Kidney capillary endothelial cell (primary cell): Measurements from ENCODE around the gene KRTAP5-10.
"Not testable (repeated sequence)": the region's sequence is repeated elsewhere in the genome, so short reads cannot be mapped to it uniquely, and the experiment has no call there.

Experiments used
- DNase-seq: peaks from one replicate; pipeline ENCODE4 v3.0.0-alpha.2; 2018; ENCODE audit warnings: low spot score

KRTAP5-10 gene

DNA sequence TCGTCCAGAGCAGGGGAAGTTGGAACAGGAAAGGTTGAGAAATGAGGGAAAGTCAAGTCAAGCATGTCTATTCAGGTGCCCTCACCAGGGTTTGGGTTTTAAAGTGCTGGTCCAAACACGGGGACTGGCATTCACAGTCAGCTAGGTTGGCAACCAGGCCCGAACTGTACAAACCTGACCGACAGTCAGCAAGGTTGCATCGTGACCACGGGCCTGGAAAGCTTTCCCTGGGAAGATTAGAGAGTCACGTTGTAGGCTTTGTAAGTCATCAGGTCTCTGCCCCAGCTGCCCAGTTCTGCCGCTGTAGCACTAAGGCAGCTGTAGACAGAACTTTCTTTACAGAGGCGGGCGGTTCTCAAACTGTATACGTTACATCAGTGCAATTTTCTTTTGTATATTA, 7.4 kb downstream of the KRTAP5-10 start:
- no peak for DNase-seq

DNA sequence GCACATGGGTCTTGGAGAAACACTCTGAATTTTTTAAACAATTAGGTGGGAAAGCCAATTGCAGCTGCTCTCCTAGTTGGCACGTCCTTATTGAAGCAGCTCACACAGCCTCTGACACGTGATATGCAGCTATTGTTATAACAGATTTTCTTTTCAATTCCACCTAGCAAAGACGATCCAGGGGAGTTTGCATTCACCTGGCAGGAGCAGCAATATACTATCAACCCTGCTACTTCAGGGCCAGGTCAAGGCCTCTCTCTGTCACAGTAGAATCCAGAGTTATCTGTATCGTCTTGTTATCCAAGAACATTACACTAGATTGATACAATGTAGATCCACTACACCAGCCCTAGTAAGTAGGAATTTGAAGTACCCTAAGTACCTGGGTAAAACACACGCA, 9.1 kb downstream of the KRTAP5-10 start:
- no peak for DNase-seq

DNA sequence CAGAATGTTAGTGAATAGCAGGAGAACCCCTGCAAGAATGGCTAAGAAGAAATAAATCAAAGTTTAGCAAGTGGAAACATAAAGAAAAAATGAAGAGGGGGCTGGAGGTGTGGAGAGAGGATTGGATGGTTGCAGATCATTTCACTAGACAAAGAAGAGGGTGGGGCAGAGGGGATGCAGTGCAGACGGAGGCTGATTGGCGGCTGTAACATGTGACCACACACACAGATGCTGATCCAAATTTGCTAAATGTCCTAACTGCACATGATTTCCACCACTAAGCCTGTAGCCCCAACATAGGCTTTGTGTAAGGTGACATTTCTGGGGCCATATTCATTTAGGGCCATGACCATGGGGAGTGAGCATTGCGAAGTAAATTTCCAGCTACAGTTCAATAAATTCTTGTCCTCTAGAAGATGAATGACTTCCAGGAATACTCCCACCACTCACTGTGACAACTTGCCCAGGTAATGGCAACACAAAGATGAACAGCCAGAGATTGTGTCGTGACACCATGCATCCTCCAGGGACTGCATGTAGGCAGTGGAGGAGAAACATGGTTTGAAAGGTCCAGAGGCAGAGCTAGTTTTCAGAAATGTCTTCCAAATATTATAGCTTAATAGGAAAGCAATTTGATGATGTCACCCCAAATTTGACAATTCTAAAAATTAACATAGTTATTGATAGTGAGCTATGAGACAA, 10.5 kb downstream of the KRTAP5-10 start:
- DNase-seq, result no peak

DNA sequence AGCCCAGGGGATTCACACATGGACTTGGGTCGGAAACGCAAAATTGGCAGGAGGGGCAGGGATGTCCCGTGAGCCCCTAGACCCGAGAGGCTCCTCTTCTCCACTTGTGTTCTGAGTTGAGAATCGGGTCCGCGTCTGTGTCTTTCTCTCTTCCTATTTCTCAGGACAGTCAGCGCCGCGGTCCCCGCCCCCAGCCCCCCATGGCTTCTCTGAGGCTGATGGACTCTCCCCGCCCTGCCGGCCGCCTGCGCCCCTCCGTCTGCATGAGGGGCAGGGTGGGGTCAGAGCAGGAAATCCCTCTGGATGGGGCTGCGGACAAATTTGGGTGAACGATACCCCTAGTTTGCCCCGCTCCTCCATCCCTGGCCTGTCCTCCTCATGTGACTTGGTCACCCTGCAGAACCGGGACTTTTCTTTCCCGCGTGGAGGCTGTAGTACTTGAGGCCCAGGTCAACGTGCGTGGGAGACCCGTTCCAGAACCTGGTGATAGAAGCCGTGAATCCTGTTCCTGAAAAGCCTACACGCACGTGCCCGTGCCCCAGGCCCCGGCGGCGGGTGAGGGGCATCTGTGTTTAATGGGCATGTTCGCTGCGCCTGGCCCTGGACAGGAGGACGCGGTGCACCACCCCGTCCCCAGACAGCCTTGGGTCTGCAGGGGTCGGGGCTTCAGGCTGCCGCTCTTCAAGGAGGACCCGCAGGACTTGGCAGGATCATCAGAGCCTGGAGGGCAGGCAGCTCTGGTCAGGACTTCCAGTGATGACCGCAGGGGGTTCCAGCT, 11.5 kb downstream of the KRTAP5-10 start:
- not testable (repeated sequence) for DNase-seq

DNA sequence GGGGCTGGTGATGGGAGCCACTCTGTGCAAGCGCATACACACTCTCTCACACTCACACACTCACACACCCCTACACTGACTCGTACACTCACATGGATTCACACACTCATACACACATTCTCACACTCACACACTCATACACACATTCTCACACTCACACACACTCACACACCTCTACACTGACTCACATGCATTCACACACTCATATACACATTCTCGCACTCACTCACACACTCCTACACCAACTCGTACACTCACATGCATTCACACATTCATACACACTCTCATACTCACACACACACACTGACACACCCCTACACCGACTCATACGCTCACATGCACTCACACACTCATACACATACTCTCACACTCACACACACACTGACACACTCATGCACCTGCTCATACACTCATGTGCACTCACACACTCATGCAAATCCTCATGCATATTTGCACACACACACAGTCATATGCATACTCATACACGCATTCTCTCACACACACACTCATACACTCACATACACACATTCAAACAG, 12.2 kb downstream of the KRTAP5-10 start:
- no peak for DNase-seq

DNA sequence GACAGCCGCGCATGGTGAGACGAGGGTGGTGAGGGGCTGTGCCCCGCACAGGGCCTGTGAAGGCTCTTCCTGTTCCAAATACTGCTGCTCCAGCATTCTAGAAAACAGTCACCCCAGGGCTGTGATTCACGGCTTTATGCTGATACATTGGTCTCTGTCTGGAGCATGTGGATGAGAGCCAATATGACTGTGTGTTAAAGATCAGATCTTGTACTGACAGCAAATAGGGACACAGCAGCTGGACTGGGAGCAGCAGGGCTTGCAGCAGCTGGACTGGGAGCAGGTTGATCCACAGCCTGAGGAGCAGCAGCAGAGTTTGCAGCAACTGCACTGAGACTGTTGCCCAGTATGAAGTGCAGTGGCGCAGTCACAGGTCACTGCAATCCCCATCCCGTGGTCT, 14.2 kb downstream of the KRTAP5-10 start:
- DNase-seq, result not testable (repeated sequence)

DNA sequence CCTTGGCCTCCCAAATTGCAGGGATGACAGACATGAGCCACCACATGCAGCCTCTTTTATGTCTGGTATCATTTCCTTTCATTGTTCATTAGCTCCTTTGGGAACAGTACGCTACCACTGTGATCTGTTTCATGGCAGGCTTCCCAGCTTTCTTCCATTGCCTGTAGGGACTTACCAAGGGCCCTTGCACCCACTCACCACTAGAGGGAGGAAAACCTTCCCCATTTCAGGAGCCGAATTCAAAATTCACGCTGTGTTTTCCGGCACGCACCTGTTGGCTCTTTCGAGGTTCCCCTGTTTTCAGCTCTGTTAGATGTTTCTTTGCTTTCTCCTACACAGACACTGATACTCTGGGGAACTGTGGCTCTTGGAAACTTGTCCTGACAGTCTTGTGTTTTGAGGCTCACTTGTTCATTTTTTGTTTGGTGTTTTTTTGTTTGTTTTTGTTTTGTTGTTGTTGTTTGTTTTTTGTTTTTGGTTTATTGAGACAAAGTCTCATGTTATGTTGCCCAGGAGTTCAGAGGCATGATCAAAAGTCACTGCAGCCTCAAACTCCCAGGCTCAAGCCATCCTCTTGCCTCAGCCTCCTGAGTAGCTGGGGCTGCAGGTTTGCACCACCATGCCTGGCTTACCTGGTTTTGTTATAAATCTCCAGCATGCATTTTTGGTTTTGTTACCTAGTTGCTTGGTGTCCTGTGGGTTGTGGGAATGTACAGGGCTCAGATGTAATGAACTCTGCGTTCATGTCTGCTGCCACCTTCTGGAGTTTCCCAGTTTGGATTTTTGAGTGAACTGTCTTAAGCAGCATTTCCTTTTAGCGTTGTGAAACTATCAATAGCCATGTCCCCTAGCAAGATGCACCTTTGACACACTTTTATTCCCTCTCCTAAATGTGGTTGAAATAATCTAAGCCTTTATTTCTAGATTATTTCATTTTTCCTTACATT, 15.0 kb downstream of the KRTAP5-10 start:
- peak; percentile 77 for DNase-seq

GRCh38 chr11:71581826-71582225, 16.5 kb downstream of the KRTAP5-10 start:
- DNase-seq, result no peak

GRCh38 chr11:71582309-71582895, 17.0 kb downstream of the KRTAP5-10 start, which contains the start of gene KRTAP5-11:
TSS of gene KRTAP5-11 (minus strand) at chr11:71582875. CDS start at chr11:71582837, 38 bp downstream.
- no peak for DNase-seq

GRCh38 chr11:71582969-71583368, 17.6 kb downstream of the KRTAP5-10 start:
- not testable (repeated sequence) for DNase-seq

DNA sequence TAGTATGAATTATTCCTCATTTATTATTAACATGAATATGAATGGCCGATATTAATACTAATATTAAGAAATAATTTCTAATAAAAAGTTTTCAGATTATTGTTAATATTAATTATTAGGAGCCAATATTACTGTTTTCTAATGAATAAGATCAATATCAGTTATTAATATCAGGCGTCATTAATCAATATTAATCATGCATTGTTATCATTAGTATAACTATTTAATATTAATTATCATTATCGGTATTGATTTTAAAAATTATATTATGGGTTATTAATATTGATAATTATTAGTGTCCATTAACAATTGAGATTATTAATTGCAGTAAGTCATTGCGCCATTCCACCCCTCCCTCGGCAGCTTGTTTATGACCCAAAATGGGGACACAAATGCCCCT, 20.3 kb downstream of the KRTAP5-10 start:
- DNase-seq, result not testable (repeated sequence)

DNA sequence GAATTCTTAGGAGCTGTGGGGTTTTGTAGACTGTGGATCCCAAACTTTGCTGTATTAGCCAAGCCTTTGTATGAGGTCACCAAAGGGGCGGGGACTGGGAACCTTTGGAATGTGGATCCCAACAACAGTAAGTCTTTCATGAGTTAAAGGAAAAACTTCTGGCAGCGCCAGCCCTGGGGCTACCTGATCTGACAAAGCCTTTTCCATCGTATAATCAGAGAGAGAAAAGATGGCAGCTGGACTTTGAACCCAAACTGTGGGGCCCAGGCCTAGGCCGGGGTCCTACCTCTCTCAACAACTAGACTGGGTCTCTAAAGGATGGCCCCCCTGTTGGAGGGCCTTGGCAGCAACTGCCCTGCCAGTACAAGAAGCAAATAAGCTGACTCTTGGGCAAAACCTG, 23.0 kb downstream of the KRTAP5-10 start:
- DNase-seq, result not testable (repeated sequence)

- DNase-seq, result not testable (repeated sequence)
These were observed 23.6 kb downstream of the KRTAP5-10 start for GRCh38 chr11:71588822-71589545.

DNA sequence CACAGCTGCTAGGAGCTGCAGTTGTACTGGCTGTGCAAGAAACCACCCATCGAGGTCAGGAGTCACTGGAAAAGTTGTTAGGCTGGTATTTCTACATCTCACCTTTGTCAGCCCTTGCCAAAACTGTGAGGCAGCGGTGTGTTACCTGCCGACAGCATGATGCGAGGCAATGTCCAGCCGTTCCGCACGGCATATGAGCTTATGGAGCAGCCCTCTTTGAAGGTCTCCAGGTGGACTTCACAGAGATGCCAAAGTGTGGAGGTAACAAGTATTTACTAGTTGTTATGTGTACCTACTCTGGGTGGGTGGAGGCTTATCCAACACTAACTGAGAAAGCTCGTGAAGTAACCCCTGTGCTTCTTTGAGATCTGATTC, 24.2 kb downstream of the KRTAP5-10 start:
- not testable (repeated sequence) for DNase-seq

- not testable (repeated sequence) for DNase-seq
These were observed 37.9 kb downstream of the KRTAP5-10 start for GRCh38 chr11:71603221-71603620.

- DNase-seq, result not testable (repeated sequence)
These were observed 39.6 kb downstream of the KRTAP5-10 start for GRCh38 chr11:71604798-71605488.

DNA sequence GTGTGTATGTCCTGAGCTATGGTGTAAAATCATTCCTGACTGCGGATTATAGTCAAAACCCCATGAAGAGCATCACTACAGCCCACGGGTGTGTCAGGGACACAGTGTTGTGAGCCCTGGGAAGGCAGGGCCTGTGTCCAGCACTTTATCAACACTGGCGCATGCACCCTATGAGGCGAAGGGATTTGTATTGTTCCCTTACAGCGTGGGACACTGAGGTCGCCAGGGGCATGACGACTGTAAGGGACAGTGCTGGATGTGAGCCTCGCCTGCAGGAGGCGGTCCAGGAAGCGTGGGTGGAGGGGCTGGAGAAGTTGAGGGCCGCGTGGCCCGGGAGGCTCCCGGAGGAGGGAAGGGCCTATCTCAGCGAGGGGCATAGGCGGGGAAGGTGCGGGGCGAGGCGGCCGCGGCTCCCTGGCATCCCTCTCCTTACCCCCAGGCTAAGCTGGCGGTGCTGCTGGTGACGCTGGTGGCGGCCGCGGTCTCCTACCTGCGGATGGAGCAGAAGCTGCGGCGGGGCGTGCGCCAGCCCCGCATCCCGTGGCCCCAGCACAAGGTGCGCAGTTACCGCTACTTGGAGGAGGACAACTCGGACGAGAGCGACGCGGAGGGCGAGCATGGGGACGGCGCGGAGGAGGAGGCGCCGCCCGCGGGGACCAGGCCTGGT, 41.6 kb downstream of the KRTAP5-10 start:
- DNase-seq, result not testable (repeated sequence)

DNA sequence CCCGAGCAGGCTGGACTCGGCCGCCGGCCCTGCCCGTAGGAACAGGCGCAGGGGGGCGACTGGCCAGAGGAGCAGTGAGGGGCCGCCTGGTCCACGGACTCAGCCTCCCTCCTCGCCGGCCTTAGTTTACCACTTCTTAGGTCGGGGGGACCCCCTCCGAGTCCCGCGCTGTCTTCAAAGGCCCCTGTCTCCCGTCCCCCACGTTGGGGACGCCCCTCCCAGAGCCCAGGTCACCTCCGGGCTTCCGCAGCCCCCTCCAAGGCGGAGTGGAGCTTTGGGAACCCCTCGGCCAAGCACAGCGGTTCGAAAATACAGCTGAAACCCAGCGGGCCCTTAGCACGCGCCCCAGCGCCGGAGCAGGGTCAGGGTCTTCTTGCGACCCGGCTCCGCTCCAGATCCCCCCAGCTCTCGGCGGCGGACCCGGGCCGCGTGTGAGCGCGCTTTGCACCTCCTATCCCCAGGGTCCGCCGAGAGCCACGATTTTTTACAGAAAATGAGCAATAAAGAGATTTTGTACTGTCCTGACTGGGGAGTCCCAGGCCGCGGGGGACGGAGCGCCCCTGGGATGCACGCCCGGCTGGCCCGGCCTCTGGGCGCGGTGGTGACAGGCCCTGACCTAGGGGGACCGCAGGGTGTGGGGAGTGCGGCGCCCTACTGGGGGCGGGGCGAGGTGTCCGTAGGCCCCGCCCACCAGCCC, 42.3 kb downstream of the KRTAP5-10 start:
- DNase-seq, result not testable (repeated sequence)

DNA sequence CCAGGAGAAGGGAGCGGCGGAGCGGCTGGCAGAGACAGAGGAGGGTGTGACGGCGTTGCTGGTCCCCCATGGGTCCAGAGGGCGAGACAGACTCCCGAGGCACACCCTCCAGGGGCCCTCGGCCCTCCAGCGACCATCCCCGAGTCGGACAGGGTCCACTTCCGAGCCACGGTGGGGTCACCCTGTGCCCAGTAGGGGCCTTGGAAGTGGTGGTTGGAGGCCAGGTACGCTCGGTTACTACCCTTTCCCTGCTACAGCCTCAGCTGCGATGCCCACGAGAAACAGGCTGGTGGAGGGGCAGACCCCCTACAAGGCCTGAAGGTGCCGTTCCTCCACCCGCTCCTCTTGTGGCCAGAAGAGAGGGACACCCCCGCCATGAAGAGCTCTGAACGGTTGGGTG, 42.9 kb downstream of the KRTAP5-10 start:
- DNase-seq, result not testable (repeated sequence)
